ENCODE results near the gene JARID2. TPM values are rescaled to one million over a fixed set of nuclear protein-coding genes. Genes with fewer than 3 reads are reported as not detected.

Gene JARID2
- total and polyA plus RNA-seq, 2 of the 8 experiments (the other 6 are each of a cell fraction or from before 2014, with no cell fraction given) = 60.1 to 239 TPM

DNA sequence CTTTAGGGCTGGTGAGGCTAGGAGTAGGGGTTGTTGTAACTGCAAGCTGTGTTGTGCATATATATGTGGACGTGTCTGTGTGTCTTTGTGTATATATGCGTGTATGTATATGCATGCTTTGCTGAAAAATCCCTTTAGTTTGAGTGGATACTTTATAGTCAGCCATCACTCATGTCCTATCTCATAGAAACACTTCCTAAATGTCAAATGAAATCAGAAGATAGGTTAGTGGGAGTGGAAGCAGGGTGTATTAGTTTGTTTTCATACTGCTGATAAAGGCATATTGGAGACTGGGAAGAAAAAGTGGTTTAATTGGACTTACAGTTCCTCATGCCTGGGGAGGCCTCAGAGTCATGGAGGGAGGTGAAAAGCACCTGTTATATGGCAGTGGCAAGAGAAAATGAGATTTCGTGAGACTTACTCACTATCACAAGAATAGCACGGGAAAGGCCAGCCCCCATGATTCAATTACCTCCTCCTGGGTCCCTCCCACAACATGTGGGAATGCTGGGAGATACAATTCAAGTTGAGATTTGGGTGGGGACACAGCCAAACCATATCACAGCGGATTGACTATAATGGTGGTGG lies 131.1 kb downstream of the JARID2 start:
- Histone ChIP-seq H4K20me1 (replicated peaks in 1 of 2; ENCODE audit: control insufficient read depth in 1 of 2, insufficient read depth in 2 of 2, low read length in 2 of 2) (peaks cover 47 to 73% of the 10 kb centered on the region in 2 experiments), H3K79me2 (ENCODE audit: control insufficient read depth in 1 of 2, insufficient read depth in 2 of 2, low read length in 2 of 2) (peaks cover 90 to 100% of the 10 kb centered on the region in 2 experiments), H2BK15ac (ENCODE audit: low read length) (no peak overlapping the region), H3K18ac (ENCODE audit: extremely low read depth, low read length) (no peak overlapping the region), H3K27ac (ENCODE audit: low read depth, low read length) (no peak overlapping the region), H2AK5ac (ENCODE audit: low read depth, low read length) (no peak overlapping the region), H3K56ac (replicated peaks; ENCODE audit: insufficient read length, low read depth, low read length) (no peak overlapping the region), H3K14ac (ENCODE audit: insufficient read length) (no peak overlapping the region), H4K91ac (replicated peaks; ENCODE audit: insufficient read length, low read length) (no peak overlapping the region), H3K79me1 (ENCODE audit: low read depth, low read length) (peaks cover 2% of the 10 kb centered on the region; the same call in 1 of the 2 replicates), H2BK12ac (ENCODE audit: low read depth, low read length) (no peak overlapping the region), H3K23ac (ENCODE audit: insufficient read length) (no peak overlapping the region), H3K4me3 (ENCODE audit: extremely low read depth in 1 of 4, insufficient read depth in 2 of 4, low read depth in 3 of 4, low read length in 4 of 4) (no peak overlapping the region), H3K4me2 (ENCODE audit: insufficient read depth in 1 of 2, low read depth in 2 of 2, low read length in 2 of 2) (no peak overlapping the region), H3K9me3 (ENCODE audit: insufficient read depth in 2 of 2, low read depth in 1 of 2, low read length in 1 of 2) (no peaks in the 10 kb centered on the region), H3K4me1 (replicated peaks in 1 of 4; ENCODE audit: control insufficient read depth in 3 of 4, insufficient read depth in 4 of 4, low read length in 3 of 4) (peaks cover 2 to 28% (median 8%) of the 10 kb centered on the region in 4 experiments; a peak in 5 of 7 replicates), H3K36me3 (ENCODE audit: control insufficient read depth in 2 of 4, insufficient read depth in 4 of 4, low read length in 3 of 4) (peaks cover 0 to 25% (median 10%) of the 10 kb centered on the region in 4 experiments; a peak in 4 of 8 replicates), H2BK20ac (ENCODE audit: low read length) (no peak overlapping the region), H3K9ac (replicated peaks in 1 of 4; ENCODE audit: extremely low read depth in 1 of 4, low read depth in 3 of 4, low read length in 3 of 4) (no peak overlapping the region), H4K5ac (ENCODE audit: insufficient read length, low read depth, low read length) (no peak overlapping the region), H3K27me3 (replicated peaks in 1 of 4; ENCODE audit: control insufficient read depth in 3 of 4, extremely low read depth in 1 of 4, insufficient read depth in 3 of 4, low read length in 3 of 4) (no peaks in the 10 kb centered on the region), H2BK120ac (replicated peaks; ENCODE audit: low read depth, low read length) (no peak overlapping the region), H3K23me2 (ENCODE audit: low read depth, low read length) (no peaks in the 10 kb centered on the region), H2BK5ac (ENCODE audit: low read depth, low read length) (no peak overlapping the region), H3K4ac (replicated peaks; ENCODE audit: insufficient read length, low read depth, low read length) (no peak overlapping the region), H4K8ac (ENCODE audit: extremely low read depth, insufficient read depth, low read length) (no peak overlapping the region), H2AFZ (ENCODE audit: low read length) (no peak overlapping the region)
- DNase-seq (ENCODE audit: low read depth in 1 of 2, low spot score in 2 of 2) = no peak
- 93% methylated on average over 5 of the region's 5 CpGs; no CpG with 5 or more reads in 1 of the 2 experiments for WGBS, 2 experiments (ENCODE audit: extremely low coverage in 1 of 2, insufficient coverage in 1 of 2, insufficient read length in 1 of 2, insufficient replicate concordance in 2 of 2, low coverage in 1 of 2, low lambda C conversion rate in 2 of 2, missing lambda C conversion rate in 1 of 2)
- ChIA-PET POLR2A (ENCODE audit: partially characterized antibody) (no interaction called here), CTCF (ENCODE audit: partially characterized antibody) (interaction anchor here (0.8 to 1.1 kb wide), 2 partner anchors 14 to 36 kb away, joined by 3 read pairs; no protein-coding TSS in a partner anchor)
- FAIRE-seq = no peak
- no peak for TF ChIP-seq BCL11A (IDR thresholded peaks at IDR 0.05; ENCODE audit: low read depth in 2 of 2, low read length in 2 of 2)
- TF ChIP-seq HDAC6 (IDR thresholded peaks at IDR 0.05; ENCODE audit: low read depth, low read length) = no peak
- no peak for TF ChIP-seq KDM4A (IDR thresholded peaks at IDR 0.05; ENCODE audit: low read depth, low read length, severe bottlenecking)
- TF ChIP-seq POLR2A (IDR thresholded peaks at IDR 0.05; ENCODE audit: control extremely low read depth in 1 of 2, low read depth in 2 of 2, low read length in 2 of 2) = no peak
- no peak for TF ChIP-seq TBP (IDR thresholded peaks at IDR 0.05; ENCODE audit: low read depth, low read length)
- TF ChIP-seq EZH2 (IDR thresholded peaks at IDR 0.05; ENCODE audit: low read depth, low read length, severe bottlenecking) = no peak
- TF ChIP-seq SAP30 (IDR thresholded peaks at IDR 0.05; ENCODE audit: insufficient read depth, insufficient replicate concordance, low read length) = no peak
- TF ChIP-seq, protein P1, sequence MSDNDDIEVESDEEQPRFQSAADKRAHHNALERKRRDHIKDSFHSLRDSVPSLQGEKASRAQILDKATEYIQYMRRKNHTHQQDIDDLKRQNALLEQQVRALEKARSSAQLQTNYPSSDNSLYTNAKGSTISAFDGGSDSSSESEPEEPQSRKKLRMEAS (IDR thresholded peaks at IDR 0.05) = no peak
- TF ChIP-seq, protein P2, sequence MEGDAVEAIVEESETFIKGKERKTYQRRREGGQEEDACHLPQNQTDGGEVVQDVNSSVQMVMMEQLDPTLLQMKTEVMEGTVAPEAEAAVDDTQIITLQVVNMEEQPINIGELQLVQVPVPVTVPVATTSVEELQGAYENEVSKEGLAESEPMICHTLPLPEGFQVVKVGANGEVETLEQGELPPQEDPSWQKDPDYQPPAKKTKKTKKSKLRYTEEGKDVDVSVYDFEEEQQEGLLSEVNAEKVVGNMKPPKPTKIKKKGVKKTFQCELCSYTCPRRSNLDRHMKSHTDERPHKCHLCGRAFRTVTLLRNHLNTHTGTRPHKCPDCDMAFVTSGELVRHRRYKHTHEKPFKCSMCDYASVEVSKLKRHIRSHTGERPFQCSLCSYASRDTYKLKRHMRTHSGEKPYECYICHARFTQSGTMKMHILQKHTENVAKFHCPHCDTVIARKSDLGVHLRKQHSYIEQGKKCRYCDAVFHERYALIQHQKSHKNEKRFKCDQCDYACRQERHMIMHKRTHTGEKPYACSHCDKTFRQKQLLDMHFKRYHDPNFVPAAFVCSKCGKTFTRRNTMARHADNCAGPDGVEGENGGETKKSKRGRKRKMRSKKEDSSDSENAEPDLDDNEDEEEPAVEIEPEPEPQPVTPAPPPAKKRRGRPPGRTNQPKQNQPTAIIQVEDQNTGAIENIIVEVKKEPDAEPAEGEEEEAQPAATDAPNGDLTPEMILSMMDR (IDR thresholded peaks at IDR 0.05; ENCODE audit: control extremely low read depth in 1 of 3, insufficient read depth in 1 of 3, low read depth in 1 of 3, low read length in 3 of 3) = no peak
- TF ChIP-seq SP2 (IDR thresholded peaks at IDR 0.05; ENCODE audit: low read length) = no peak
